Measurements from ENCODE around the gene FBLN1.
"Not testable (repeated sequence)": the region's sequence is repeated elsewhere in the genome, so short reads cannot be mapped to it uniquely, and the experiment has no call there.

FBLN1 gene

DNA sequence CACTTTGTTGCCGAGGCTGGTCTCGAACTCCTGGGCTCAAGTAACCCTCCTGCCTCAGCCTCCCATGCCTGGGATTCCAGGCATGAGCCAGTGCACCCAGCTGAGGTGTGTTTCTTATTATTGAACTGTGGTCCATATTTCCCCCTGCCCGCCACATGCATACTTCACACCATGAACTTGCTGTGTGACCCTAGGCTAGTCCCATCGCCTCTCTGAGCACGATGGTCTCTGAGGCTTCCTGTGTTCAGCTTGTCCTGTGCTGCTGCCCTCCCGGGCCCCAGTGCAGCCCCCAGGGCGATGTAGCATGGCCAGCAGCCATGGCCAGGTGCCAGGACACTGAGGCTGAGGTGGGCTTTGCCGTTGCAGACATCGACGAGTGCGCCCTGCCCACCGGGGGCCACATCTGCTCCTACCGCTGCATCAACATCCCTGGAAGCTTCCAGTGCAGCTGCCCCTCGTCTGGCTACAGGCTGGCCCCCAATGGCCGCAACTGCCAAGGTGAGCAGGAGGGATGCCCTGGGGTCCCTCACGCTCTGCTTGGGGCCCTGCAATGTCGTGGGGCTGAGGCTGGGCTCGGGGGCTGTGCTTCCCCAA is 45.7 kb downstream of the FBLN1 start:
- H3K9me3 Mint-ChIP-seq: peaks cover 4 to 5% of the 10 kb centered on the region in 2 donors
- no peak overlapping the region for H3K4me3 Mint-ChIP-seq
- peaks cover 0 to 3% of the 10 kb centered on the region in 2 donors for H3K4me1 Mint-ChIP-seq

DNA sequence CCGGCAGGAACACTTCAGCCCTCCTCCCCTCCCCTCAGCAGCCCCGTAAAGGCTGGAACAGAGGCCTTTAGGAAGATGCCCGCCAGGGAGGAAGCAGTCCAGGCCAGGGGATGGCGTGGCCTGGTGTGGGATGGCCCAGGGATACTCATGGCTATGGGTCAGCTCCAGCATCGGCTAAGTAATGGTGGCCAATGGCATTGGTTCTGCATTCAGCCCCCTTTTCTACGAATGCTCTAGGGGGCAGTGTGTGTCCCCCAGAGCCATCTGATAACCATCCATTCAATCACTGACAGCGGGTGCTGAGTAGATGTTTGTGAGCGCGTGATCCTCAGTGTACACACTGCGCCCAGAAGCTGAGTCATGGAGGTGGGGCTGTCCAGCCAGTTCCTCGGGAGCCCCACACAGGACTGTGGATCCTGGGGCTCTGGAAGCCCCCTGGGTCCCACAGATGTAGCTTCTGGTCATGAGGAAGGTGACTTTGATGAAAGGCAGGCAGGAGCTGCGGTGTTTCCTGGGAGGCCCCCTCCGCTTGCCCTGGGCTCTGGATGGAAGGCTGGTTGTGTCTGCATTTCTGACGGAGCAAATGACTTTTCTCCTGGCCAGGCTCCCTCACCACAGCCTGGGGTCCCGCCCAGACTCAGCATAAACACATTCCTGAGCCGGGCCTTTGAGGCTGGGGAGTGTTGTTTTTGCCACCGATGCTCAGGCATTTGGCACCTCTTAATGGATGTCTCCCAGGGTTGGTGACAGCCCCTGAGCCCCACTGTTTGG is 46.5 kb downstream of the FBLN1 start:
- no peak for ATAC-seq (replicated peaks)
- H3K4me1 Mint-ChIP-seq: peaks cover 2 to 5% of the 10 kb centered on the region in 2 donors

More for the DNA sequence above, 45.7 kb downstream of the FBLN1 start:
- H3K27me3 Mint-ChIP-seq: peaks cover 11 to 16% of the 10 kb centered on the region in 2 donors
- no peak overlapping the region for H3K27ac Mint-ChIP-seq
- H3K36me3 Mint-ChIP-seq: no peaks in the 10 kb centered on the region
- ATAC-seq (replicated peaks) (no peak), DNase-seq (no peak)

DNA sequence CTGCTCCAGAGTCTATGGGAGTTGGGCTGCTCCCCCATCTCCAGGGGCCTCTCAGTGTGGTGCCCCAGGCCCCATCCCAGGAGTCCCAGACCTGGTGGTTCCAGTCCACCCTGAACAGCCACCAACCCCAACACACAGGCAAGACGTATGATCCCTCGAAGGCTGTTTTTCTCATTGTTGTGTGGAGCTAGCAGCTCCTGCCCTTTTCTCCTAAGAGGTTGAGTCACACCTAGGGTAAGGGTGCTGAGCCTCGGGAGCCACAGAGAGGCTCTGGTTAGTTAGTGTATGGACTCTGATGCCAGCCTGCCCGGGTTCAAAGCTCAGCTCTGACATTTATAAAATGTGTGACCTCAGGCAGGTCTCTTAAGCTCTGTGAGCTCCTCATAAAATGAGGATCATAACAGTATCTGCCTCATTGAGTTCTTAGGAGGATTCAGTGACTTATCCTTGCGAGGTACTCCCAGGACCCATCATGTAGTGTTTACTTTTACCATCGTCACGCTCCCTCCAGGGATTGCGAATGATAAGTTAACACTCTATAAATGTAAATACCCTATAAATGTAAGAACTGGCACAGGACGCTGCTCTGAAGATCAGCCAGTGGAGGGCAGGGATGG is 47.2 kb downstream of the FBLN1 start:
- Mint-ChIP-seq H3K27ac (no peak overlapping the region), H3K9me3 (peaks cover 4 to 5% of the 10 kb centered on the region in 2 donors), H3K27me3 (peaks cover 18 to 29% of the 10 kb centered on the region in 2 donors), H3K4me1 (peaks cover 4 to 5% of the 10 kb centered on the region in 2 donors), H3K36me3 (no peaks in the 10 kb centered on the region), H3K4me3 (no peak overlapping the region)
- ATAC-seq (replicated peaks) (no peak), DNase-seq (no peak)

More for the DNA sequence above, 46.5 kb downstream of the FBLN1 start:
- no peak overlapping the region for H3K4me3 Mint-ChIP-seq
- H3K36me3 Mint-ChIP-seq: no peaks in the 10 kb centered on the region
- no peak for DNase-seq
- H3K27ac Mint-ChIP-seq: no peak overlapping the region
- H3K27me3 Mint-ChIP-seq: peaks cover 14 to 25% of the 10 kb centered on the region in 2 donors
- H3K9me3 Mint-ChIP-seq: peaks cover 4 to 5% of the 10 kb centered on the region in 2 donors

- Mint-ChIP-seq H3K27me3 (peaks cover 19 to 29% of the 10 kb centered on the region in 2 donors), H3K9me3 (peaks cover 4 to 5% of the 10 kb centered on the region in 2 donors)
Observed at GRCh38 chr22:45550416-45550815, 47.7 kb downstream of the FBLN1 start.

DNA sequence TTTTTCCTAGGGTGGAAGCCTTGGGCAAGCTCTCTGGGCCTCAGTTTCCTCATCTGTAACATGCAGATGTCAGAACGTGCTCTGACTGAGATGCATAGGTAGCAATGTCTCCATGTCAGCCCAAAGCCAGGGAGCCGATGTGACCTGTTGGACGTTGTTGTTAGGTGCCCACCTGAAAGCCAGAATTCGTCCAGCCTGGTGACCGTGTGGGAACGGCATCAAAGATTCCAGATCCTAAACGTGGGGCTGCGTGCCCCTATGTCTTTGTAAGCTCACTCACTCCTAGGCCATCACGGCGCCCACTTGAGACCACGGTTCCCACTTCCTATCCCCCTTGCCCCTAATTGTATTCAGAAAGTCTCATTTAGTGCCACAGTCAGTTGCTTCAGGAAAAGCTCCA is 48.2 kb downstream of the FBLN1 start:
- ATAC-seq (replicated peaks): no peak
- no peak for DNase-seq
- Mint-ChIP-seq H3K9me3 (peaks cover 4 to 5% of the 10 kb centered on the region in 2 donors), H3K36me3 (no peaks in the 10 kb centered on the region), H3K4me1 (peaks cover 4 to 5% of the 10 kb centered on the region in 2 donors), H3K27ac (no peak overlapping the region), H3K27me3 (peaks cover 22 to 29% of the 10 kb centered on the region in 2 donors), H3K4me3 (no peak overlapping the region)

More at GRCh38 chr22:45550416-45550815, 47.7 kb downstream of the FBLN1 start:
- no peaks in the 10 kb centered on the region for H3K36me3 Mint-ChIP-seq
- H3K4me3 Mint-ChIP-seq: no peak overlapping the region
- peaks cover 4 to 5% of the 10 kb centered on the region in 2 donors for H3K4me1 Mint-ChIP-seq
- H3K27ac Mint-ChIP-seq: no peak overlapping the region
- DNase-seq (no peak), ATAC-seq (replicated peaks) (no peak)

GRCh38 chr22:45551310-45552016 is 48.8 kb downstream of the FBLN1 start:
- peaks cover 4 to 5% of the 10 kb centered on the region in 2 donors for H3K4me1 Mint-ChIP-seq

GRCh38 chr22:45552017-45552411 is 49.3 kb downstream of the FBLN1 start:
- Mint-ChIP-seq H3K27me3 (peaks cover 28 to 39% of the 10 kb centered on the region in 2 donors), H3K9me3 (peaks cover 4 to 5% of the 10 kb centered on the region in 2 donors), H3K4me1 (peaks cover 4 to 5% of the 10 kb centered on the region in 2 donors), H3K36me3 (no peaks in the 10 kb centered on the region), H3K4me3 (no peak overlapping the region), H3K27ac (no peak overlapping the region)
- no peak for DNase-seq
- no peak for ATAC-seq (replicated peaks)

More at GRCh38 chr22:45551310-45552016, 48.8 kb downstream of the FBLN1 start:
- no peak overlapping the region for H3K4me3 Mint-ChIP-seq
- H3K9me3 Mint-ChIP-seq: peaks cover 4 to 5% of the 10 kb centered on the region in 2 donors
- H3K36me3 Mint-ChIP-seq: no peaks in the 10 kb centered on the region
- ATAC-seq (replicated peaks) (no peak), DNase-seq (no peak)
- no peak overlapping the region for H3K27ac Mint-ChIP-seq
- peaks cover 26 to 34% of the 10 kb centered on the region in 2 donors for H3K27me3 Mint-ChIP-seq

DNA sequence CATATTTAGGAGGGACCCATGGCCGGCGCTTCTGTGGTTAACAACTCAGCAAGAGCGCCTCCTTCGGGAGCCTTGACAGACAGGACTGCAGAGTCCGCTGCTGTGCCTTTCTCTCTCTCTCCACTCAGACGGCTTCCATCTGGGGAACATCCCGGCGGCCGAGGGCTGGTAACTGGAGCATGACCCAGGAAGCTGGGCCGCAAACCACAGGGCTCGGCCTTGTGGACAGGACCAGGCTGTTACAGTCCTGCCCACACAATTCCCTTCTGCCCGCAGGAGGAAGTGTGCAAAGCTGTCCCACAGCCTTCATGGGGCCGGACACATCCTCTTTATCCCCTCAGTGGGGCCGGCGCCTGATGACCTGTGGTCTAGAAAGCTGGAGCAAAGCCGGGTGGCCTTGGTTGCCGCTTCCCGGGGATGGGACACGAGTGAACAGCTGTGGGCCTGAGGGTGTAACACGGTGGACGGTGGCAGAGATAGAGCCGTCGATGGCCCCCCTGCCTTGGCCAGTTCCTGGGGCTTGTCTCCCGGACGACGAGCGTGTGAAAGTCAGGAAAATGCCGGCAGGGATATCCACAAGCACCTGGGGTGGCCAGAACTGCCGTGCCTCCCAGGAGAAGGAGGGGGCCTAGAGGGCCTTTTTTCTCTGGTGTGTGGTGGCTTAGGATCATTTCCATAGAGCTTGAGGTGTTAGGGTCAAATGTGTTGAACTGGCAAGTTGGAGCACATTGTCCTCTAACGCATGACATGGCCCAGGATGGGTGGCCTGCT is 50.1 kb downstream of the FBLN1 start:
- peaks cover 4 to 5% of the 10 kb centered on the region in 2 donors for H3K9me3 Mint-ChIP-seq
- H3K36me3 Mint-ChIP-seq: no peaks in the 10 kb centered on the region
- ATAC-seq (replicated peaks): no peak
- peaks cover 4 to 5% of the 10 kb centered on the region in 2 donors for H3K4me1 Mint-ChIP-seq
- H3K27ac Mint-ChIP-seq: no peak overlapping the region
- H3K4me3 Mint-ChIP-seq: no peak overlapping the region
- peaks cover 33 to 46% of the 10 kb centered on the region in 2 donors for H3K27me3 Mint-ChIP-seq
- DNase-seq: no peak

GRCh38 chr22:45553351-45554039 is 50.8 kb downstream of the FBLN1 start:
- peak; percentile 29 for DNase-seq
- peaks cover 4 to 5% of the 10 kb centered on the region in 2 donors for H3K4me1 Mint-ChIP-seq
- no peak overlapping the region for H3K27ac Mint-ChIP-seq
- peaks cover 36 to 48% of the 10 kb centered on the region in 2 donors for H3K27me3 Mint-ChIP-seq
- peaks cover 4 to 5% of the 10 kb centered on the region in 2 donors for H3K9me3 Mint-ChIP-seq
- ATAC-seq (replicated peaks): peak; percentile 63 to 72
- no peak overlapping the region for H3K4me3 Mint-ChIP-seq
- no peaks in the 10 kb centered on the region for H3K36me3 Mint-ChIP-seq

DNA sequence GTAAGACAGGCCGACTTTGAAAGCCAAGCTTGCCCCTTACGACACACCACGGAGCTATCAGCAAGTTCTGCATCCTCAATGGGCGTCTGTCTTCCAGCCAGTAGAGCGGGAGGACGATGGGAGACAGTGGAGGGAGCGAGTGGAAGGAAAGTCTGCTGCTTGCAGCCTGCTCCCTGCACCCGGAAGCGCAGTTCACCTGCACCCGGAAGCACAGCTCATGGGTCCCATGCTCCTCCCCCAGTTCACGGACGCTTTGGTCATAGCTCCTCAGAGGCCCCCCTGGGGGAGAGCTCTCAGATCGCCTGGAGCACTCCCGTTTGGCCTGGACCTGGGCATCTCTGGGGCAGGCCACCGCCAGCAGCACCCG is 51.3 kb downstream of the FBLN1 start:
- no peak overlapping the region for H3K27ac Mint-ChIP-seq

DNA sequence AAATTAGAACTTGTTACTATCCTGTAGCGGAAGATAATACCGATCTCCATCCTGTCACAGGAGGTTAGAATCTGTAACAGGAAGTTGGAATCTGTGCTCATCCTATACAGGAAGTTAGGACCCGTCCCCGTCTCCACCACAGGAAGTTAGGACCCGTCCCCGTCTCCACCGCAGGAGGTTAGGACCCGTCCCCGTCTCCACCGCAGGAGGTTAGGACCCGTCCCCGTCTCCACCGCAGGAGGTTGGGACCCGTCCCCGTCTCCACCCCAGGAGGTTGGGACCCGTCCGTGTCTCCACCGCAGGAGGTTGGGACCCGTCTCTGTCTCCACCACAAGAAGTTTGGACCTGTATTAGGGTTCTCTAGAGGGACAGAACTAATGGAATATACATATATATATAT is 52.2 kb downstream of the FBLN1 start:
- Mint-ChIP-seq H3K9me3 (peaks cover 4 to 5% of the 10 kb centered on the region in 2 donors), H3K4me1 (peaks cover 4 to 5% of the 10 kb centered on the region in 2 donors), H3K27me3 (peaks cover 36 to 48% of the 10 kb centered on the region in 2 donors), H3K36me3 (peaks cover 0 to 4% of the 10 kb centered on the region in 2 donors), H3K27ac (no peak overlapping the region), H3K4me3 (no peak overlapping the region)
- ATAC-seq (replicated peaks) (no peak), DNase-seq (no peak)

More for the DNA sequence above, 51.3 kb downstream of the FBLN1 start:
- no peak for DNase-seq
- Mint-ChIP-seq H3K36me3 (no peaks in the 10 kb centered on the region), H3K9me3 (peaks cover 4 to 5% of the 10 kb centered on the region in 2 donors), H3K4me1 (peaks cover 4 to 5% of the 10 kb centered on the region in 2 donors), H3K27me3 (peaks cover 36 to 48% of the 10 kb centered on the region in 2 donors), H3K4me3 (no peak overlapping the region)
- ATAC-seq (replicated peaks): peak in 1 of 2 donors; percentile 7

GRCh38 chr22:45557926-45558325 is 55.2 kb downstream of the FBLN1 start:
- H3K9me3 Mint-ChIP-seq: peaks cover 7 to 14% of the 10 kb centered on the region in 2 donors
- H3K27ac Mint-ChIP-seq; H3K36me3 Mint-ChIP-seq; H3K4me1 Mint-ChIP-seq; H3K4me3 Mint-ChIP-seq; ATAC-seq (replicated peaks); DNase-seq: not testable (repeated sequence)
- H3K27me3 Mint-ChIP-seq: peaks cover 28 to 38% of the 10 kb centered on the region in 2 donors

DNA sequence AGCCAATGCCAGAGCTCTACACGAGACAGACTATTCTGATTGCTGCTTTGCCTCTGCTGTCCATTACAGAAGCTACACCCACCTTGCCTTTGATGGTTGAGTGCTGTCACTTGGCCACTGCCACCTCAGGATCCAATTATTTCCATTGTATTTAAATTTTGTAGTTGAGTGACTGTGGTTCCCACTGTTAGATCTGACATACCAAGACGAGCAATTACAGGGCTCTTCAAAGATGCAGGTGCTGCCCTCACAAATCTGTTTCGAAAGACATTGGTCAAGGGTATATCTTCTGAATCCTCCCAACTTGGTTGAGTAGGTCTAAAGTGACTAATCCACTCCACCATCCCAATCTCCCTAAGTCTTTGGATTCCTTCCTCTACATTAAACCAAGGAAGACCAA is 57.4 kb downstream of the FBLN1 start:
- not testable (repeated sequence) for H3K4me1 Mint-ChIP-seq; DNase-seq; H3K36me3 Mint-ChIP-seq; H3K4me3 Mint-ChIP-seq; ATAC-seq (replicated peaks); H3K27ac Mint-ChIP-seq
- Mint-ChIP-seq H3K9me3 (peaks cover 7 to 14% of the 10 kb centered on the region in 2 donors), H3K27me3 (peaks cover 26 to 36% of the 10 kb centered on the region in 2 donors)
